Activated CD4-positive, alpha-beta T cell treated with anti-CD3 and anti-CD28 coated beads for 4 hours (primary cell): ENCODE data around the gene GPC5.

Experiments
- DNase-seq, 2 donors: peaks; one replicate each; pipeline ENCODE4 v3.0.0-alpha.2; 2020

The GPC5 gene

DNA sequence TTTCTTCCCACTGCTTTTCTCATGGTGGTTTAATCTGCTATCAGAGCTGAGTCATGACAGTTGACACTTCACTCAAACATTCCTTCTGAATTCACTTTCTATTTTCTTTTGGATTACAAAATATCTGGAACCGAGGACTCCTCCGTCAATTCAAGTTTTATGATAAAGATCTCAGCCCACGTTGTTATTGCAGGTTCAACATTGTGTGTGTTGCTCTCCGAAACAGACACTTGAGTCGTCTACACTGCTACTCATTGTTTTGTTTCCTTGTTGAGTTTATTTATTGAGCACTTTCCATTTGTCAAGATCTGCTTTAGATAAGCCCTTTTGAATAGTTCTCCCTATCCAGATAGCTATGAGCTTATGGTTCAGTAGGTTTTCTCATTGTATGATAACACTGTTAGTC is 1192.1 kb downstream of the GPC5 start:
- no peak for DNase-seq

DNA sequence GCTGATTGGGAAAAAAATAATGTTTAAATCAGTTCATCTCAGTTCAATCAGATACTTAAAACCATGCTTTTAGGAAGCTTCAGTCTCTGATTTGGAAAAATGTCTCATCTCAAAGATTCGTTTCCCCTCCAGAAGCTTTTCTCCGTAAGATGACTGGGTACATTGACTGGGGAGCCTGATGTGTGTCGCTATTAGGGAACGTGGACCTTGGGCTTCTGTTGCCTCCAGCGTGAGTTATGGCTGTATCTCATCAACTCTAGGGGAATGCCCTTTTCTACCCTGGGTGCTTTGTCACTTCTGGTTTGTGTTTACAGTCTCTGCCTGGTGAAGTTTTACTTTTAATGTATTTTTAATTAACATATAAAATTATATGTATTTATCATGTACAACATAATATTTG is 1192.7 kb downstream of the GPC5 start:
- no peak for DNase-seq

DNA sequence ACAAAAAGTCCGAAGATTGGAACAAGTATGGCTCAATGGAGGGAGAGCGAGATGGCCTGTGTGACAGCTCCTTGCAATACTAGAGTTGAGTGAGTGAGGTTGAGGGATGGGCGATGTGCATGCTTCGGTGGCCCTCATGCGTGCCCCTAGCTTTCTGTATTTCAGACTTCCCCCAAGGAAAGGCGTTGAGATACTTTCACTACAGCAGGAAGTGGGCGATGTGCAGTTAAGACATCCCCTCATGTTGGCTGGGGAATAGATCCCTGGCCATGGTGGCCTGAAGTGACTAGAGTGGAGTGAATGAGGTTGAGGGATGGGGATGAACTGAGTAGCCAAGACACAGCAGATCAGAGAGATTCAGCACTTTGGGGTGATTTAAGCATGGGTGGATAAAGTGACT is 1194.3 kb downstream of the GPC5 start:
- no peak for DNase-seq

DNA sequence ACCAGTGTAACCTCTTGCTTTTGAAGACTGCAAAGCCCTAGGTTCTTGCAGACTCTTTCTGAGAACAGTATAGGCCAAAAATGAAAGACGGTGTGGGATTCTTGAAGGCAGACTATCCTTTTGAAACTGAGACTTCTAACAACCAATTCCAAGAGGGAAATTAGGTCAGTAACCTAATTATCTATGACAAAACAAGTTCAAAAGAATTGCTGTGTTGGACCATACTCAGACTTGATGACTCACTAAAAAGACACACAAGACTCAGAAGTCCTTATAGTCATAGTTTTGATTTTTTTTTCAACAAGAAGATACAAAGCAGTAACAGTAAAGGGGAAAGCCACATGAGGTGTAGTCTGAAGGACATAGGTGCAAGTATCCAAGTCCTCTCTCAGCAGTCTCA is 1204.1 kb downstream of the GPC5 start:
- no peak for DNase-seq

DNA sequence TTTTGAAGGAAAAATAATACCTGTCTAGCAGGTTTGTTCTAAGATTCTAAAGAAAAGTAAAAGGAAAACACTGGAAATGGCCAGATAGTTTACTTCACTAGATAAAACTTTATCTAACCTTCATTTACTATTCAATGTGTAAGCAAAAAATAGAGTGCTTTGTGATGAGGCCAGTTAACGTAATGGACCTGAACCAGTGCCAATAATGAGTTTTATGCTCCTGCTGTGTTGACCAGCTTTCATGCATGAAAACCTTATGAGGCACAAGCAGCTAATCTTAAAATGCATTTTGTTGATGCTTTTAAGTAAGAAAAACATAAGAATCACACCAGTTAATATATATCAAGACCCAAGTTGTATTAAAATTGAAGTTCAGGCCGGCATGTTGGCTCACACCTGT is 1211.0 kb downstream of the GPC5 start:
- DNase-seq = no peak

DNA sequence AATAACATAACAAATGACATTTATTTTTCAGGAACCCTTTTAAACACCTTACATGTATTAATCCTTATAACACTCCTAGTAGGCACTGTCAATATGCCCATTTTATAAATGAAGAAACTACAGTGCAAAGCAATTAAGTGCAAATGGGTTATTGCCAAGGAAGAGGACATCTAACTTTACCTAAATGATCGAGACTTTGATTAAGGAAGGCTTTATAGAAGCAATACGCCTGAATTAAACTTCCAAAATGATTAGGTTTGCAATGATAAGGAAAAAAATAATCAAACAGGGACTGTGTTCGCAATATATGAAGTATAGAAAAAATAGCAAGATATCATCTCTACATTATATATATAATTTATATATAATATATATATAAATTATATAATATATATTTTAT is 1214.5 kb downstream of the GPC5 start:
- DNase-seq = no peak

DNA sequence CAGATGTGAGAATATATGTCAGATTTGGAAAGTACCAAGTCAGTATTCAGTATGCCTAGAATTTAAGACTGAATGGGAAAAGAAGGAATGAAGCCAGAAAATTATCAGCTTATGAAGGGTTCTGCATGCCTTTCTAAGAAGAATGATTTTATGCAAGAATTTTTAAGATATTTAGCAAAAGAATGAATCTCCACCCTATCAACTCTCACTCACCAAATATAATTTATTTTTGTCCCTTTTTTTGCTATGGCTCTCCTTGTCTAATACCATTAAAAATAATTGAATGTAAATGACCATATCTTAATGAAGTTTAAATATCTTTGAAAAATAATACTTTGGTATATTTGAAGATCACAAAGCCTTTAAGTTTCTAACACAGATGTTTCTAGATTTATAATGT is 1215.5 kb downstream of the GPC5 start:
- no peak for DNase-seq

DNA sequence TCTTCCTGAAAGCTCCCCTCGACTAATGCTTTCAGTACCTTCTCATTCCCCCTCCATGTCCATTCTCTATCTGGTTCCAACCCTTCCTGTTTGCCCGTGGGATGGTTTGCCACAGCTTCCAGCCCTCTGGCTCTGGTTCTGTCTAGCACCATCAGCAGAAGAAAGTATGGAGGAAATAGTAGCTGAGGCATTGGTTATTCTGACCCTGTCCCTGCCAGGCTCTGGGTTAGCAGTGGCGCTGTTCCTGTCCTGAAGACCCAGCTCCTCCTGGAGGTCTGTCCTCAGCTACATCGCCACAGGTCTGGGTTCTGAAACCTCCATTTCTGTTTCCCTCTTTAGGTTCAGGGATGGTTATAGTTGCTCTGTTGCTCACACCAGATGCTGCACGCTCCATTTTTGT is 1223.6 kb downstream of the GPC5 start:
- DNase-seq = no peak

DNA sequence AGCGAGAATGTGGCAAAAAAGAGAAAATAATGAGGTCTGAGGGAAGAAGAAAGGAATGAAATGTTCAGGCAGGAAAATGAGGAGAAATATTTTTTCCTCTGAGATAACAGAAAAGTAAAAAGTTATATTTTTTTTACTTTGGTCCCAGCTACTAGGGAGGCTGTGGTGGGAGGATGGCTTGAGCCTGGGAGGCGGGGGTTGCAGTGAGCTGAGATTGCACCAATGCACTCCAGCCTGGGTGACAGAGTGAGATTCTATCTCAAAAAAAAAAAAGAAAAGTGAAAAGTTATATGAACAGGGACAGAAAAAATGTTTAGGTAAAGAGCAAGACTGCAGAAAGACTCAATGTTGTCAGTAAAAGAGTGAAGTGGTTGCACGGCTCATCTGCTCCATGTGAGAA is 1224.5 kb downstream of the GPC5 start:
- no peak for DNase-seq

DNA sequence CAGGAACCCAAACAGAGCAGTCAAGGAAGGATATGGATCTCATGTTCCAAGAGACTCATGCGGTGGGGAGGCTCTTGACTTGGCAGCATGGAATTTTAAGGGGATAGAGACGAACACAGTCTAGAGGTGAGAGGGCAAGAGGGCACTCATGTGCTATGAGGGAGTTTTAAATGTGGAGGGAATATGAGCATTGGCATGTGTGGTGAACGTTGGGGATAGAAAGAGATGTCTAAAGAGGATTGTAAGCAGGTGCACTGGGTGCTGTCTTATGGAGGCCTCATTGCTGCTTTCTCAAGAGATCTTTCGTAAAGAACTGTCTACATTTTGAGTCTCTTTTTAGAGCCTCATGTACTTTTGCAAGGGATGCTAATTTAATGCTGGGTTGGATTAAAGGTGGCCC is 1227.9 kb downstream of the GPC5 start:
- DNase-seq = no peak

DNA sequence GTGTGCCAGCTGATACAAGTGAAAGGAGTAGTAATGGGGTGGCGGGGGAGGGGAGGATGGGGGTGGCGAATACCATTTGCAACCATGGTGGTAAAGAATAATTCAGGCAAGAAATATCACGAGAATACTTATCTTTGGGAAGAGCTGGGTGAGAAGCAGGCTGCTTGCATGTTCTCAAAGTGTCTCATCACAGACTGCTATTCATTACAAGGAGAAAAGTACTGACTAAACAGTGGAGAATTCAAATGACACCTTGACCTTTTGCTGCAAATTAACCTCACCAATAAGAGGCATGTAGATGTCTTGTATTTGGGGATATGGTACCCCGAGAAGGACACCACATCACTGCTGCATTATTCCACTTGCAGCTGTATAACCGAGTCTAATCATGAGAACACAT is 1242.5 kb downstream of the GPC5 start:
- DNase-seq = no peak

DNA sequence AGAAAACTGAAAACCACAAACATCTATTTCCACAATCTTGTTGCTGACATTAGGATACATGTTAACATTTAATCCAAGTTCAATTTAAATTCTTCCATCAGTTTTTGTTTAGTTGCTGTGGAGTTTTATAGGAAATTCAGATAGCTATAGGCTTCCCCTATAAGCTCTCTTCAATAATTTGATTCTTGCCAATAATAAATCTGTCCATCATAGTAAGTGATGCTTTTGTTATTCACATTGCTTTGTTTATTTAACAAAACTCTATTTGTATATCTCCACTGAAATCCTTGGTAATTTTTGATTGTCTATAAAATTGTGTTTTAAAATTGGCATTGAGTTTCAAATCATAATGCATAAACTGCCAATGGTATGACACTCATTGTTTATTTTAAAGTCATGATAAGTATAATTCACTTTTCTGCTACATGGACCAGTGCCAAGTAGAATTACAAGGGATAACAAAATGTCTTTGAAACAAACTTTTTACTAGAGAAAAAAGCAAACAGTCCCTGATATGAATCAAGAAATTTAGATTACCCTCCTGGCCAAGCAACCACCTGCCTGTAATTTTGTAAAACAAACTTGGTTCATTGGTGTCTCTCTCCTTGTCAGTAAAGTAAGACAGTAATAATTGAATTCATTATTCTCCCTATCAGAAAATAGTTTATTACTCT is 1250.9 kb downstream of the GPC5 start:
- DNase-seq = no peak

DNA sequence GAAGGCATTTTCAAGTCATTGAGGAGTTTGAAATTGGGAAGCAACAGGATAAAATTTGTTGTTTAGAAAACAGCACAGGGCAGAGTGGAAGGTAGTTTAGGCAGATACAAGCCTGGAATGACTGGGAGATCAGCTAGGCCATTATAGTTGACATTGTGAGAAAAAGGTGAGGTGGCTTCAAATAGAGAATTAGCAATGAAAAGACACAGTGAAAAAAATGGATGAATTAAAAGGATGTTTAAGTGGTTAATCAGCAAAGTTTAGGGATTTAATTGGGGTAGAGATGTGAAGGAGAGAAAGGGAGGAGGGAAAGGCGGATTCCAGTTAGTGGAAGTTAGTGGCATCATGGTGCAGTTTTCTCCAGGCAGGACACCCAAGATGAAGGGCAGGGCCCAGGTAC is 1257.7 kb downstream of the GPC5 start:
- no peak for DNase-seq

DNA sequence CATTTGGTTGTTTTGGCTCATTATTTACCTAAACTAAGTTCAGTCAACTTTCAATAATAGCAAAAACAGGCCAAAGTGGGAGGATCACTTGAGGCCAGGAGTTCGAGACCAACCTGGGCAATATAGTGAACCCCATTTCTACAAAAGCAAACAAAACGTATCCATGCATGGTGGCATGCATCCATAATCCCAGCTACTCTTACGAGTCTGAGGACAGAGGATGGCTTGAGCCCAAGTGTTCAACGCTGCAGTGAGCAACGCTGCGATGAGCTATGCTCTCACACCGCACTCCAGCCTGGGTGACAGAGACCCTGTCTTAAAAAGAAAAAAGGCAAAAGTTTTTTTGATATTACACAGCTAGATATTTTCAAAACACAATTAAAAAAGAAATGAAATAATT is 1258.2 kb downstream of the GPC5 start:
- no peak for DNase-seq

DNA sequence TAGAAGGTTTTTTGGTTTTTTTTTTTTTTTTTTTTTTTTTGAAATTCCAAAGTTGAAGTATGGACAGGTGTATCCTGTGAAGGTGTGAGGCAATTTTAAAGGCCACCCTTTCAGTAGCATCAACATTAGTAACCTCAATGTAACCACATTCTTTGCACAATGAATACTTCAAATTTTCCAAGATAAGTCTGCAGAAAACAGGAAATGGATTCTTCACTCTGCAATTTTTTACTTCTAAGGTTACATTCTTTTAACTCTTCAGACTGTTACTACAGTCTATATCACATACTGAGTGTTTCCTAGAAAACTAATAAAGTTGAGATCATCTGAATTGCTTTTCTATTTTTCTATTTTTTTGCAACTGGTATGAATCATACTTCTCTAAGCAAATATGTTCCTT is 1259.1 kb downstream of the GPC5 start:
- no peak for DNase-seq

DNA sequence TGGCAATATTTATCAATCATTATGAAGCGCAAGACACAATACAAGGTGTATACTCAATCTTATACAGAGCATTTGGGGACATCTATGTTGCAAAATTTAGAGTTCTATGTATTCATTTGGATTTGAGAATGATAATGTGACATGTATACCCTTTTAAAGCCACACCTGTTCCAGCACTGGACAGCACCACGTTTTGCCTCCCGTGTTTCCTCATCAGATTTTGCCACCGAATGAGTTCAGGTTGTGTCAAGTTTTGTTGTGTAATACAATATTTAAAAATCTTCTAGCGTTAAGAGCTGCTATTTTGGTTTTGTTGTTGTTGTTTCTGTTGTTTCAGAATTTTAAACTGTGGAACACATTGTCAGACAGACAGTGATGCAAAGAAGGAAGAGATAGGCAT is 1259.9 kb downstream of the GPC5 start:
- DNase-seq = no peak

DNA sequence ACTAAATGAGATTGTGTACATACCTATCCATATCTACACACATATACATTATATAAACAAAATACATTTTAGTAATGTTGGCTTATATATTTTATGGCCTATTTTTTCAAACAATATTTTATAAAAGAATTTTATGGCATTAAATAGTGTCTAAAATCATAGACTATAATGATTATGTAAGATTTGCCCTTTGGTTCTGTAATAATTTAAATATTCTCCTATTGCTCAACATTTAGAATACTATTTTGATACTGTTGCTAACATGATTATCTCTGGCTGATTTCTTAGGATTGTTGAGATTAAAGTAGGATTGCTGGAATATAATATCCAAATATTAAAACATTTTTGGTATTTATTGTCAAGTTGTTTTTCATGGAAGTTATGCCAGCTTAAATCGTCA is 1263.0 kb downstream of the GPC5 start:
- DNase-seq = no peak

DNA sequence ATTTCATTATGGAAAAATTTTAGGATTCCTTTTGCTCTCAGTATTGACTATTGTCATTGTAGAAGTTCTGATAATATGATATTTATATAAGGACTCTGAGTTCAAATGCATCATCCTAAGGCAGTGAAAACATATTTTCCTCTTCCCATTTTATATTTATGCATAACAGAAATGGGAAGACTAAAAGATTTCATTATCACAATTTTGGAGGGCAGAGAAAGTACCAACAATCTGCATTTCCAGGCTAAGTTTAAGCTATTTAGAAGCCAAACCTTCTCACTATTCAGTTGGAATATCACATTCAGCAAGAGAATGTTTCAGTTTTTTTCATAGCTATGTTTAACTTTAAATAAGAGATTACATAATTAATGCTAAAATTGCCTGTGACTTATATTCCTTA is 1269.7 kb downstream of the GPC5 start:
- DNase-seq = no peak

DNA sequence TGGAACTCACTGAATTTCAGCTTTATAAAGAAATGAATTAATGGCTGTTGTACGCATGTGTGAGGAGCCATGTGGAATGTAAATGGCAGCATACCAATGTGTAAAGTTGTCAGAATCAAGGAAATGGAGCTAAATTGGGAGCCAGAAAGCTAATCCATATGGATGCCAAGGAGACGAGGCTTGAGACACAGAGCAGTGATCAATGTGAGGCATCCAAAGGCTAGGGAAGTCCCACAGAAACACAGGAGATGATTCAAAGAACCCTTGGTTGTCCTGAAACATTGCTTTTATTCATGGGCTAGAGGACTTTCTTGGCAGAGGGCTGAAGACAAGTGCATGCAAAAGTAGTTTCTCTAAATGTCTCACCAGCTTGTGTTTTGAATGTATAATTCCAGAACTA is 1271.7 kb downstream of the GPC5 start:
- no peak for DNase-seq

DNA sequence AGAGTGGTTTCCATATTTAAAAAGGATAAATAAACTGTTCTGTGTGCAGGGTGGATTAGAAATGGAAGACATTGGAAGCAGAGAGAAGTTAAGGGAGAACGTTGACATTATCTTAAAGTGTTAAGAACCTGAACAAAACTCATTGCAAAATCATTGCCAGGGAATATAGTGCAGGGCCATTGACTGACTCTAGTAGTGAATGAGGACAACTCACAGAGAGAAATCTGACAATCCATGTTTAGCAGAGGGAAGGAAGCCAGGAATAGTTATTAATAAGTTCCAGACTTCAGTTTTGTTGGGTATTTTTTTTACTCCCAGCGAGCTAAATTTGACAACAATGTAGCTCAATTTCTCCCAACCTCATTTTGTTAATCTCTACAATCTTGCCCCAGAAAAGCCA is 1273.4 kb downstream of the GPC5 start:
- DNase-seq = no peak

DNA sequence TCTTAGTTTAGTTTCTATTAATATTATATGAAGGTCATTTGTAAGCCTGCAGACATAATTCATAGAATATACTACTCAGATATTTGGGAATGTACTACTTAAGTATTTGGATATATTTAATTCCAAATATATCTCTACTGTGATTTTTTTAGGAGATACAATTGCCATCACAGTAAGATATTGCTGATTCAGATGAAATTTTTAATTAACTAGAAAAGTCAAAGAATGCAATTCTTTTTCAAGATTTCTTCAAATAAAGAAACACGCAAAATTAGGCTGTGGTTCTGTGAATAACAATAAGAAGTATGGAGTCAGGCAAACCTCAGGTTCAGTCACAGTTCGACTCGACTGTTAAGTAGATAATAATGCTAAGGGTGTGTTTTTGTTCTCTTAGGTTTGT is 1277.8 kb downstream of the GPC5 start:
- DNase-seq = no peak

DNA sequence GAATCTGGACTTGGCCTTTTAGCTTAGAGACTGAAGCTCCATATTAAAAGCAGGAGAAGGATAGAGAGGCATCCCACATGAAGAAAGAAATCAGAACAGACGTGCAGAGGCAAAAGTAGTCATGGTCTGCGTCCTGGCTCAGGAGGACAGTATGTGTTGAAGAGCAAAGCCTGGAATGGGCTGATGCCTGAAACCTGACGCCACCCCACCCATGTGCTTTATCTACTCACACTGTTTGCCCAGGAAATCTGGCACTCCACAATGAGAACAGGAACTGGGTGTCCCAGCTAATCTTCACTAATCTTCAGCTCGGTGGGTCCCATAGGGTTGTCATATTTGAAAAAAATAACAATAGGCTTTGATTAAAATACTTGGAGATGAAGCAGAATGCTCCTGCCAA is 1279.2 kb downstream of the GPC5 start:
- no peak for DNase-seq

DNA sequence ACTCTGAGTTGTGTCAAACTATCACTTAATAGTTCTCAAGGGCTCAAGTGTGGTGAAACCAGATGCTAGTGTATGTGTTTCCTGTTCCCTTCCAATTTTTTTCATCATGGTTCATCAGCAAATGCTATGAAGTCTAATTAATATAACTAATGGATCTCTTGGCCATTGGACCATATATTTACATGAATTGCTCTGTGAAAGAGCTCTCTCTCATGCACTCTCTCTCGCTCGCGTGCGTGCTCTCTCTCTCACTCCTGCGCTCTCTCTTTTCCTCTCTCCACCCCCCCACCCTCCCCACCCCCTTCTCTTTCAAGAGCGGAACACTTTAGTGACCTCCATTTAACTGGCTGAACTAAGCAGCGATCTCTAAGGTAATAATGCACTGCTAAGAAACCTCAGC is 1281.2 kb downstream of the GPC5 start:
- DNase-seq = no peak

DNA sequence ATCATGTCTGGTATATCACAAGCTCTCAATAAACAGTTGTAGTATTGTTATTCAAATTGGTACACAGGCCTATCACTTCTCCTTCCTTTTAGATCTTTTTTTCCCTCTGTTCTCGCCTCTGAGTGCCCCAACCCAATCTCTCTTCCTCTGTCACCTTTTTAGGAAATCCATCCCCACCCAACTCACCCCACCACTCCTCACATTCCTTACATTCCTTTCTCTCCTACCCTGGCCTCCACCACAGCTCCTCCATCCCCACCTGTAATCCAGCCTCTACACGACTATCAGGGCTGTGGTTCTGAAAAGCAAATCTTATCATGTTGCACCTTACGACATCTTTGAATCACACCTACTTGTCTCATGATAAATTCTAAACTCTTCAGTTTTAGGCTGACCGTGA is 1282.8 kb downstream of the GPC5 start:
- DNase-seq = no peak

DNA sequence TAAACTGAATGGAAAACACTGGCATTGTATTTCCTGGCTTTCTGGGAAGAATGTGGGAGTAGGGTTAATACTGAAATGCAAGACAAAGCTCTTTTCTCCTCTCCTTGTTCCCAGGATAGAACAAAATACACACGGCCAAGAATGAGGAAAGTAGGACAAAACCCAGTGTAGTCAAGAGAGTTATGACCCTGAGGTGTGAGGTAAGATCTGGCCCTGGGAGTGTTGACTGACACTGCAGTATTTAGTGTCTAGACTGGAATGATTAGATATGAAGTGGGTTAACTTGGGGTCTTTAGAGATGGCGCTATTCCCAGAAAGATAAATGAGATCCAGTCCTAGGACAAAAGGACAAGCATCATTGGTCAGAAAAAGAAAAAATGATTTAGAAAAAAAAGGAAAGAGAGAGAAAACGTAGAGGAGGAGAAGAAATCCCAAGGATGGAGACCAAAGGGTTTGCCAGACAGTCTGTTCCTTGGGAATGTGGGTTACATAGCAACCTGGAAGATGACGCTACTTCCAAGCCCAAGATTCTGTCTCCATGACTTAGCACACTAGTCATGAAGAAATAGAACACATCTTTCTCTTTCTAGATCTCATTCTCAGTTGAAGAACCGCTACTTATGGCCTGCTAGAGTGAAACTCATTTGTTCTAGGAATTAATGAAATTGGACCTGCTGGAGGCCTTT is 1284.6 kb downstream of the GPC5 start:
- no peak for DNase-seq
